Activated CD8-positive, alpha-beta memory T cell treated with anti-CD3 and anti-CD28 coated beads, Interleukin-2, amount 50 U/mL, for 1 hour (primary cell): Measurements from ENCODE around the gene GLG1.
"Not testable (repeated sequence)": the region's sequence is repeated elsewhere in the genome, so short reads cannot be mapped to it uniquely, and the experiment has no call there.

Source experiments
- DNase-seq: peaks from one replicate; pipeline ENCODE4 v3.0.0-alpha.2; 2020; ENCODE audit errors: extremely low read depth

The GLG1 gene

GRCh38 chr16:74537746-74538145, 69.2 kb downstream of the GLG1 start:
- not testable (repeated sequence) for DNase-seq

DNA sequence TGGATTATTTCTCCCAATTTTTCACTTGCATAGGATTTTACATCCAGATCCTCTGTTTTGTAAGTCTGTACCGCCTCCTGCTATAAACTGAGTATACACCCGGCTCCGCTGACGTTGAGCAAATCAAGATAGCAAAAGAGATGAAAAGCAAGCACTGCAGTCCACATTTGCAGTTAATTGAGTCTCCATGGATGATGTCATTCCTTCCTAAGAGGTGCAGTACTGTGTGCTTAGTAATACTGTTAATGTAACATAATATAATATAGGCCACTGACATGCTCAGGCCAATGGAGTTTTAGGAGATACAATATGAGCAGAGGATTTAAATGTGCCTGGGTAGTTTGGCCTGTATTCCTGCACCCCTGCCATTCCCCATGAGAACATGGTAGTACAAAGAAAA, 72.3 kb downstream of the GLG1 start:
- not testable (repeated sequence) for DNase-seq

- no peak for DNase-seq
Observed at GRCh38 chr16:74524926-74525325, 82.0 kb downstream of the GLG1 start.

DNA sequence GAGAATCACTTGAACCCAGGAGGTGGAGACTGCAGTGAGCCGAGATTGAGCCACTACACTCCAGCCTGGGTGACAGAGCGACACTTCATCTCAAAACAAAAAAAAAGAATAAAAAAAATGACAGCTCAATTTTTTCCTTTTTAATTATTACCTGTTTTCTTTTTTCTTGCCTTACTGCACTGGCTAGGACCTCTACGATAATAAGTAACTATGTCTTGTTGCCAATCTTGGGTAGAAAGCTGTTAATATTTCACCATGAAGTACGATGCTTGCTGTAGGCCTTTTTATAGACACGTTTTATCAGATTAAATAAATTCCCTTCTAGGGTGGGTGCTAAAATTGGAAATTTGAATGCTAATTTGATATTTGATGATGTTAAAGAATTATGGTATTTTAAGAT, 82.8 kb downstream of the GLG1 start:
- DNase-seq = no peak

GRCh38 chr16:74523706-74524105, 83.2 kb downstream of the GLG1 start:
- not testable (repeated sequence) for DNase-seq

GRCh38 chr16:74522160-74522559, 84.8 kb downstream of the GLG1 start:
- no peak for DNase-seq

GRCh38 chr16:74521691-74522090, 85.2 kb downstream of the GLG1 start:
- no peak for DNase-seq

DNA sequence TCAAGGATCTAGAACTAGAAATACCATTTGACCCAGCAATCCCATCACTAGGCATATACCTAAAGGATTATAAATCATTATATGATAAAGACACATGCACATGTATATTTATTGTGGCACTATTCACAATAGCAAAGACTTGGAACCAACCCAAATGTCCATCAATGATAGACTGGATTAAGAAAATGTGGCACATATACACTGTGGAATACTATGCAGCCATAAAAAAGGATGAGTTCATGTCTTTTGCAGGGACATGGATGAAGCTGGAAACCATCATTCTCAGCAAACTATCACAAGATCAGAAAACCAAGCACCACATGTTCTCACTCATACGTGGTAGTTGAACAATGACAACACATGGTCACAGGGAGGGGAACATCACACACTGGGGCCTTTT, 88.0 kb downstream of the GLG1 start:
- DNase-seq = not testable (repeated sequence)

GRCh38 chr16:74511961-74512360, 95.0 kb downstream of the GLG1 start:
- DNase-seq = no peak

- no peak for DNase-seq
Observed at GRCh38 chr16:74505011-74505410, 101.9 kb downstream of the GLG1 start.

GRCh38 chr16:74503412-74503811, 103.5 kb downstream of the GLG1 start:
- no peak for DNase-seq

DNA sequence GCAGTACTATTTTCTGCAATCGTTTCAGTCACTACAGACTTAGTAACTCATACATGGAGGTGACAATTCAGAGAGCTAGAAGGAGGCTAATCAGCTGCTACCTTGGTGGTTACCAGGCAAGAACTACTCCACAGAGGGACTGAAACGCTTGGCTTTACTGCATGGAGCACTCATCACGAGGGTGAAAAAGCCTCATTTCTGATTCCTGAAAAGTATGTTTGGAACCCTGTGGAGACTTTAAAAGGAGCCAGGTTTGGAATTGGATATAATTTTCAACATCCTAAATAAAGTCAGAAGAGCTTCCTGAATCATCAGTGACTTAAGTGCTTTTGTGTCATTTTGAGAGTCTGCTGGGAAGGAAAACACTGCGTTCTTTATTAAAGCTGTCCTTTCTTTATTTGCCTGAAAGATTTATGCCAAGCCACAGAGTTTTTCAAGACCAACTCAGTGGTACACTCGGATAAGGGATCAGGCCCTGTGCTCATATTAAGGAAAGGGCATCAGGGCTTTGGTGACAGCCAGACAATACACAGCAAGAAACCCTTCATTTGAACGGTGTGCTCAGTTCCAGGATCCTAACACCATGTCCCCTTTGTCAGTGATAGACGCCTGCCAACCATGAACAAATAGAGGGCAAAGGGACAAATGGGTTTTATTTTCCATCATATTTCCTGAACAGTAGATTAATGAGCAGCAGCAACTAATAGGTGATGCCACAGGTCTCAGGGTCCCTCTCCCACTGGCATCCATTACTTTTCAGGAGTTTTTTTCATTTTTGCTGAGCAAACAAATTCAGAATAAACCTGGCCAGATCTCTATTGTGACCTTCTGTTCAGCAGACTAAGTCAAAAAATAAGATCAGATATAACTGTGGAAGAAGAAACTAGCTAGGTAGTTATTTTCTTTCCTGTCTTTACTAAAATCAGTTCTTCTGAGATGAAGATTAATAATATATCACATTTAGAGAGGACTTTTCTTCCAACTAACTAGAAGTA, 105.1 kb downstream of the GLG1 start:
- no peak for DNase-seq

GRCh38 chr16:74500907-74501306, 106.0 kb downstream of the GLG1 start:
- DNase-seq = no peak

GRCh38 chr16:74499114-74499513, 107.8 kb downstream of the GLG1 start:
- no peak for DNase-seq

DNA sequence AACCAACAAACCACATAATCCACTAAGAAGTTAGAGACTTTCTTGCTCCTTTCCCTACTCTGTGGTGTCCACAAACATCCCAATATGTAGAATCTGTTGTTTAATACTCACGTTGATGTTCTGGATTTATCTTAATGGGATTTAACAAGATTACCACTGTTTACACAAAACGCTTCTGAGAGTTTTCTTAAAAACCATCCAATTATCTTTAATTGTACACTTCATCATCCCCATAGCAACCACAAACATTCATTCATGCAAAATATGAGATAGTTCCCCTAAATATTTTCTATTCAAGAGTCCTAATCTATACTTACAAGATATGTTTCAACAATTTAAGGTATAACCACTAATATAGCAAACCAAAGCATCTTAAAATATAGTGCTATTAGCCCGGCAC, 109.2 kb downstream of the GLG1 start:
- no peak for DNase-seq

DNA sequence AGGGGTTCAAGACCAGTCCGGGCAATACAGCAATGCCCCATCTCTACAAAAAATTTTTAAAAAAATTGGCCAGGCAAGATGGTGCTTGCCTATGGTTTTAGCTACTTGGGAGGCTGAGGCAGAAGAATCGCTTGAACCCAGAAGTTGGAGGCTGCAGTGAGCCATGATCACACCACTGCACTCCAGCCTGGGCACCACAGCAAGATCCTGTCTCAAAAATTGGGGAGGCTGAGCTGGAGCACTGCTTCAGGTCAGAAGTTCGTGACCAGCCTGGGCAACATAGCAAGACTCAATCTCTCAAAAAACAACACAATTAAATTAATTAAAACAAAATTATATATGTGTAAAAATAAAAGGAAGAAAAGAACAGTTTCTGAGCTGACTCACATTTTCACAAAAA, 110.9 kb downstream of the GLG1 start:
- no peak for DNase-seq

DNA sequence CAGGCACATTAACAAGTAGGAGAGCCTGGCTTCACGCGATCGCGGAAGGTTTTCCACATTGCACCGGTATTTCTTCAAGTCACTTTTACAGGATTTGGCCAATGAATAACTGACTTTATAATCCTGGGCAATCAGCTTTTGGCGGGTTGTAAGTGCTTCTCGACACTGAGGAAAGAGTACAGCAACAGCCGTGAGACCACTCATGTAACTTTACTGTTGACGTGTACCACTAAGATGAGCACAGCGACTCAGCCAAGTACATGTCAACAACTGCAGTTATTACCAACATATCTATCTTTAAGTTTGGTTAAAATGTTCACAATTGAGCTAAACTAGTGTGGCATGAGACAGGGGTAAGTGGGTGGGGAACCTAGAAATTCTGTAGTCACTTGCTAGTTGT, 113.9 kb downstream of the GLG1 start:
- DNase-seq = no peak

DNA sequence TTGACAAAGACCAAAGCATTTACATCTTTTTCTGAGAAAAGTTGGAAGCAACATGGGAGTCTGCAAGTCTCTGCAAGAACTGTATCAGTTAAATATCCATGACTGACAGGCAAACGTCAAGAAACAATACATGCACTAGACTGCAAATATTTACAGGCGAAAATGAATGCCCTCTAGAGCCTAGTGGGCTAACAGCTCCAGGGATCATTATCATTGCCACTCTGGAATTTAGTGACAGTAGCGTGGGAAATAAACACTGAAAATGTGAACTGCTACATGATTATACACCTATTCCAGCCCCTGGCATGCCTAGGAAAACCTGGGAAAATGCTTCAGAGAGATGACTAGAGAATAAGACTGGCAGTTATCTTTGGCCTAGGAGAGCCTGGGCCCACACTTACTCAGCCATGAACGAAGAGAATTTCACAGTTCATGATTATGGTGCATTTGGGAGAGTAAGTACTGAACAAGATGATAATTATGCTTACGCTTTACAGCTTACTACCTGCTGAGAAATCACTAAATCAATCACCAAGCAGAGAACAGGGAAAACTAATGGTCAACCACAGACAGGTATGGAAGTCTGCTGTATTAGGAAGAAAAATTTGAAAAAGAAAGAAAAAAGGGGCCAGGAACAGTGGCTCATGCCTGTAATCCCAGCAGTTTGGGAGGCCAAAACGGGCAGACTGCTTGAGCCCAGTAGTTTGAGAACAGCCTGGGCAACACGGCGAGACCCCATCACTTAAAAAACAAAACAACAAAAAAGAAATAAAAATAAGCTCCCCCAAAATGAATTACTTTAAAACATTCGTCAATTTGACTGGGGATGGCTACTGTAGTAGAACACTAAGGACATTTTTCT, 119.0 kb downstream of the GLG1 start:
- DNase-seq = no peak

- no peak for DNase-seq
Observed at GRCh38 chr16:74485916-74486315, 121.0 kb downstream of the GLG1 start.

GRCh38 chr16:74480150-74481029, 126.5 kb downstream of the GLG1 start:
- no peak for DNase-seq

- DNase-seq = no peak
Observed at GRCh38 chr16:74477226-74477625, 129.7 kb downstream of the GLG1 start.

DNA sequence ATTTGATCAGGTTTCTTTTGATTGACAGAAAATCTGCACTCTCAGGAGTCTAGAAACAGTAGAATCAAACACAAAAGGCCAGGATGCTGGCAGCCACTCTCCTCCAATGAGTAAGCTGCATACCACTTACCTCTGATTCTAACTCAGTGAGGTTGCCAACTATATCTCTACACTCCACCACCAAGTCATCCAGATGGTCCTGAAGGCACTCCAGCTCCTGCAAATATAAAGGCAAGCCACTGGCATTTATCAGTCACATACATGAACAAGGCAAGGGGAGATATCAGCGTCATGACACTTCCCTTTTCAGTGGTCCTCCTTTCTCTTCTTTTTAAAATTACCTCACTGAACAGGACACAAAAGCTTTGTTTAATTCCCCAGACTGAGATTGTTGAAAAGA, 132.5 kb downstream of the GLG1 start:
- no peak for DNase-seq
